HEK293 (cell line): Measurements from ENCODE around the gene GPR4.

ENCODE experiments used
- GFI1B ChIP-seq: fragments of 450-650 bp; formaldehyde crosslinking; IDR thresholded peaks from 2 replicates; pipeline ENCODE4 v1.5.1; 2016; ENCODE audit warnings: missing biosample characterization, missing genetic modification characterization
- GLI4 ChIP-seq: fragments of 450-650 bp; formaldehyde crosslinking; IDR thresholded peaks from 2 replicates; pipeline ENCODE4 v1.5.1; 2016; ENCODE audit warnings: missing biosample characterization, missing genetic modification characterization
- KLF8 ChIP-seq: fragments of 450-650 bp; formaldehyde crosslinking; IDR thresholded peaks from 2 replicates; pipeline ENCODE4 v1.5.1; 2016; ENCODE audit warnings: missing biosample characterization, missing genetic modification characterization
- PBX3 ChIP-seq: sonication (generic); formaldehyde crosslinking; IDR thresholded peaks from 2 replicates; pipeline ENCODE4 v1.8.1; 2022; ENCODE audit warnings: mild to moderate bottlenecking, moderate library complexity, missing genetic modification reagents
- PRDM2 ChIP-seq: fragments of 450-650 bp; formaldehyde crosslinking; IDR thresholded peaks from 2 replicates; pipeline ENCODE4 v1.5.1; 2016; ENCODE audit warnings: missing biosample characterization, missing genetic modification characterization, borderline replicate concordance
- TRIM28 ChIP-seq: IDR thresholded peaks from 2 replicates; pipeline ENCODE4 v1.6.1; 2011; ENCODE audit warnings: low read length, control low read depth, borderline replicate concordance
- ZBTB11 ChIP-seq: fragments of 450-650 bp; formaldehyde crosslinking; conservative IDR thresholded peaks from 2 replicates; pipeline ENCODE4 v1.5.1; 2016; ENCODE audit warnings: low read depth, missing biosample characterization, missing genetic modification characterization
- ZBTB20 ChIP-seq: fragments of 450-650 bp; formaldehyde crosslinking; IDR thresholded peaks from 2 replicates; pipeline ENCODE4 v1.5.1; 2016; ENCODE audit warnings: missing biosample characterization, missing genetic modification characterization
- ZFP69B ChIP-seq: fragments of 450-650 bp; formaldehyde crosslinking; IDR thresholded peaks from 2 replicates; pipeline ENCODE4 v1.5.1; 2016; ENCODE audit warnings: missing biosample characterization, missing genetic modification characterization
- ZNF112 ChIP-seq: fragments of 450-650 bp; formaldehyde crosslinking; IDR thresholded peaks from 2 replicates; pipeline ENCODE4 v1.5.0; 2017; ENCODE audit warnings: missing biosample characterization, missing genetic modification characterization
- ZNF146 ChIP-seq: fragments of 450-650 bp; formaldehyde crosslinking; IDR thresholded peaks from 2 replicates; pipeline ENCODE4 v1.5.1; 2016; ENCODE audit warnings: missing biosample characterization, missing genetic modification characterization
- ZNF19 ChIP-seq: fragments of 450-650 bp; formaldehyde crosslinking; IDR thresholded peaks from 2 replicates; pipeline ENCODE4; 2016; ENCODE audit warnings: missing biosample characterization, missing genetic modification characterization, low read depth
- ZNF214 ChIP-seq: fragments of 450-650 bp; formaldehyde crosslinking; IDR thresholded peaks from 2 replicates; pipeline ENCODE4 v1.5.1; 2017; ENCODE audit warnings: missing biosample characterization, mild to moderate bottlenecking, missing genetic modification characterization, borderline replicate concordance
- ZNF280C ChIP-seq: fragments of 450-650 bp; formaldehyde crosslinking; IDR thresholded peaks from 2 replicates; pipeline ENCODE4 v1.5.1; 2016; ENCODE audit warnings: missing biosample characterization, missing genetic modification characterization
- ZNF335 ChIP-seq: fragments of 450-650 bp; formaldehyde crosslinking; conservative IDR thresholded peaks from 2 replicates; pipeline ENCODE4 v1.5.1; 2016; ENCODE audit warnings: missing biosample characterization, missing genetic modification characterization
- ZNF404 ChIP-seq: fragments of 450-650 bp; formaldehyde crosslinking; IDR thresholded peaks from 2 replicates; pipeline ENCODE4 v1.5.1; 2017; ENCODE audit warnings: missing biosample characterization, missing genetic modification characterization
- ZNF426 ChIP-seq: fragments of 450-650 bp; formaldehyde crosslinking; IDR thresholded peaks from 2 replicates; pipeline ENCODE4 v1.5.1; 2017; ENCODE audit warnings: missing biosample characterization, missing genetic modification characterization, mild to moderate bottlenecking, inconsistent platforms, moderate library complexity
- ZNF488 ChIP-seq: fragments of 450-650 bp; formaldehyde crosslinking; IDR thresholded peaks from 2 replicates; pipeline ENCODE4 v1.5.1; 2016; ENCODE audit warnings: missing biosample characterization, missing genetic modification characterization
- ZNF501 ChIP-seq: fragments of 450-650 bp; formaldehyde crosslinking; IDR thresholded peaks from 2 replicates; pipeline ENCODE4 v1.5.1; 2016; ENCODE audit warnings: missing biosample characterization, missing genetic modification characterization
- ZNF513 ChIP-seq: fragments of 450-650 bp; IDR thresholded peaks from 2 replicates; pipeline ENCODE4 v1.5.1; 2018; ENCODE audit warnings: missing biosample characterization, missing genetic modification characterization
- ZNF544 ChIP-seq: fragments of 450-650 bp; formaldehyde crosslinking; IDR thresholded peaks from 2 replicates; pipeline ENCODE4 v1.5.0; 2017; ENCODE audit warnings: missing biosample characterization, missing genetic modification characterization
- ZNF548 ChIP-seq: fragments of 450-650 bp; formaldehyde crosslinking; IDR thresholded peaks from 2 replicates; pipeline ENCODE4 v1.5.1; 2016; ENCODE audit warnings: missing biosample characterization, missing genetic modification characterization
- ZNF571 ChIP-seq: fragments of 450-650 bp; formaldehyde crosslinking; IDR thresholded peaks from 2 replicates; pipeline ENCODE4 v1.5.0; 2017; ENCODE audit warnings: missing biosample characterization, missing genetic modification characterization
- ZNF585B ChIP-seq: fragments of 450-650 bp; formaldehyde crosslinking; IDR thresholded peaks from 2 replicates; pipeline ENCODE4 v1.5.1; 2016; ENCODE audit warnings: missing biosample characterization, missing genetic modification characterization
- ZNF791 ChIP-seq: fragments of 450-650 bp; formaldehyde crosslinking; IDR thresholded peaks from 2 replicates; pipeline ENCODE4 v1.5.1; 2016; ENCODE audit warnings: missing biosample characterization, missing genetic modification characterization

GPR4 gene

GRCh38 chr19:45645631-45646344 lies 43.8 kb upstream of the GPR4 start (continued):
- TF ChIP-seq ZNF488 (tag by site-specific recombination) (no peak), ZBTB20 (tag by site-specific recombination) (no peak; the same call in 1 of the 2 replicates), ZNF404 (no peak), ZNF501 (tag by site-specific recombination) (no peak; the same call in 1 of the 2 replicates), ZNF513 (tag by site-specific recombination) (no peak), ZBTB11 (tag by site-specific recombination) (peak; percentile 21; the same call in 1 of the 2 replicates), ZNF585B (tag by site-specific recombination) (no peak), GLI4 (tag by site-specific recombination) (no peak), PRDM2 (tag by site-specific recombination) (no peak), ZNF112 (no peak), ZNF146 (tag by site-specific recombination) (no peak), KLF8 (peak; percentile 86), ZNF335 (peak; percentile 57; the same call in 1 of the 2 replicates), ZFP69B (tag by site-specific recombination) (no peak), ZNF544 (no peak), TRIM28 (0 out of 2 replicates have a peak, but pooled peaks have one; percentile 31), PBX3 (CRISPR knock-in tag) (no peak), ZNF791 (tag by site-specific recombination) (no peak), ZNF214 (tag by site-specific recombination) (no peak), GFI1B (tag by site-specific recombination) (no peak), ZNF548 (tag by site-specific recombination) (no peak), ZNF426 (no peak), ZNF280C (no peak), ZNF571 (no peak), ZNF19 (tag by site-specific recombination) (no peak)
